Fibroblast of lung (primary cell): ENCODE data around the gene CA9. TPM values are rescaled to one million over a fixed set of nuclear protein-coding genes. Genes with fewer than 3 reads are reported as not detected.

Experiments
- DNase-seq, 2 donors: peaks; one replicate each; pipeline versions ENCODE4 v3.0.0 to v3.0.0-alpha.2; 2010; ENCODE audit warnings: low read depth in 2 of 2
- H2AFZ ChIP-seq: 2 replicates; pipeline ENCODE4 v1.5.1; 2012; ENCODE audit warnings: low read length, control low read depth, inconsistent platforms
- H3K27ac ChIP-seq: 2 replicates; pipeline ENCODE4 v1.5.1; 2011; ENCODE audit warnings: low read length, control low read depth; ENCODE audit not compliant: insufficient read depth
- H3K27me3 ChIP-seq: 2 replicates; pipeline ENCODE4 v1.5.1; 2011; ENCODE audit warnings: mild to moderate bottlenecking, low read length; ENCODE audit not compliant: control insufficient read depth, insufficient read depth
- H3K36me3 ChIP-seq: 2 replicates; pipeline ENCODE4 v1.5.1; 2011; ENCODE audit warnings: low read length; ENCODE audit not compliant: control insufficient read depth, insufficient read depth
- H3K4me1 ChIP-seq: 2 replicates; pipeline ENCODE4 v1.5.1; 2011; ENCODE audit warnings: low read length; ENCODE audit not compliant: control insufficient read depth, insufficient read depth; ENCODE audit errors: extremely low read depth
- H3K4me2 ChIP-seq: 2 replicates; pipeline ENCODE4 v1.5.1; 2011; ENCODE audit warnings: low read length, control low read depth; ENCODE audit not compliant: insufficient read depth; ENCODE audit errors: extremely low read depth
- H3K4me3 ChIP-seq, 4 experiments: fragments of 200-600 bp in 1 of 4; sonication (generic) in 1 of 4; replicated peaks in 1 of 4; 2 replicates each; pipeline ENCODE4 v1.5.1; 2011 to 2016; ENCODE audit warnings: low read length in 4 of 4, low read depth in 3 of 4, mild to moderate bottlenecking in 3 of 4, control low read depth in 2 of 4, inconsistent platforms in 1 of 4, mixed read lengths in 1 of 4; ENCODE audit not compliant: insufficient read depth in 1 of 4; ENCODE audit errors: control extremely low read depth in 1 of 4
- H3K79me2 ChIP-seq: 2 replicates; pipeline ENCODE4 v1.5.1; 2012; ENCODE audit warnings: mild to moderate bottlenecking, low read length, inconsistent platforms; ENCODE audit not compliant: control insufficient read depth, insufficient read depth
- H3K9ac ChIP-seq: 2 replicates; pipeline ENCODE4 v1.5.1; 2011; ENCODE audit warnings: mild to moderate bottlenecking, low read length, control low read depth; ENCODE audit not compliant: insufficient read depth
- H3K9me3 ChIP-seq: 2 replicates; pipeline ENCODE4 v1.5.1; 2012; ENCODE audit warnings: low read depth, low read length; ENCODE audit not compliant: control insufficient read depth, insufficient read depth
- H4K20me1 ChIP-seq: 2 replicates; pipeline ENCODE4 v1.5.1; 2011; ENCODE audit warnings: low read length; ENCODE audit not compliant: control insufficient read depth, insufficient read depth; ENCODE audit errors: extremely low read depth
- CTCF ChIP-seq, 2 donors: IDR thresholded peaks in 1 of 2; conservative IDR thresholded peaks in 1 of 2; 1 replicate in 1 of 2; 2 replicates in 1 of 2; pipeline ENCODE4 v1.5.1; 2011 to 2012; ENCODE audit warnings: low read length in 2 of 2, control low read depth in 1 of 2, inconsistent platforms in 1 of 2, low read depth in 1 of 2, mild to moderate bottlenecking in 1 of 2
- EZH2 ChIP-seq: IDR thresholded peaks from 2 replicates; pipeline ENCODE4 v1.5.1; 2012; ENCODE audit warnings: low read length, control low read depth, mild to moderate bottlenecking; ENCODE audit errors: missing control alignments
- polyA plus RNA-seq, 2 donors: library from polyadenylated mRNA; depleted of rRNA in 1 of 2; stranded (reverse) in 1 of 2; unstranded in 1 of 2; fragments of >200 nt; gene quantifications; 2 replicates each; pipeline ENCODE4 v1.2.1, GENCODE V29; 2011 to 2012; ENCODE audit warnings: missing spikeins in 1 of 2
- total RNA-seq: library from RNA; depleted of rRNA; stranded (reverse); fragments of >200 nt; gene quantifications from 2 replicates; pipeline ENCODE4 v1.2.1, GENCODE V29; 2014

CA9 gene
- total and polyA plus RNA-seq, 2 donors (not counting 1 experiment from before 2014, with no cell fraction given), result 0.17 to 0.59 TPM

- H3K9ac ChIP-seq, result no peak overlapping the region
- no peak overlapping the region for H2AFZ ChIP-seq
- peaks cover 61% of the 10 kb centered on the region for H3K36me3 ChIP-seq
- no peak for DNase-seq
- H3K4me3 ChIP-seq, result no peak overlapping the region
- H3K4me1 ChIP-seq, result no peaks in the 10 kb centered on the region
- TF ChIP-seq CTCF (conservative IDR thresholded peaks at IDR 0.05 in 1 of 2, IDR thresholded peaks at IDR 0.05 in 1 of 2; ENCODE audit: low read depth in 1 of 2, low read length in 2 of 2) (no peak), EZH2 (no peak)
- no peak overlapping the region for H3K4me2 ChIP-seq
- H4K20me1 ChIP-seq, result no peaks in the 10 kb centered on the region
- H3K79me2 ChIP-seq, result peaks cover 2% of the 10 kb centered on the region
- H3K27me3 ChIP-seq, result no peaks in the 10 kb centered on the region
- H3K27ac ChIP-seq, result no peak overlapping the region
- no peaks in the 10 kb centered on the region for H3K9me3 ChIP-seq
Observed at GRCh38 chr9:35713578-35713977, 39.9 kb downstream of the CA9 start.

GRCh38 chr9:35714123-35714522, 40.4 kb downstream of the CA9 start:
- Histone ChIP-seq H4K20me1 (no peaks in the 10 kb centered on the region), H3K9ac (no peak overlapping the region), H2AFZ (no peak overlapping the region), H3K9me3 (no peaks in the 10 kb centered on the region), H3K36me3 (peaks cover 64% of the 10 kb centered on the region), H3K27ac (no peak overlapping the region), H3K4me3 (no peak overlapping the region), H3K4me2 (no peak overlapping the region), H3K79me2 (peaks cover 2% of the 10 kb centered on the region), H3K27me3 (no peaks in the 10 kb centered on the region), H3K4me1 (no peaks in the 10 kb centered on the region)
- no peak for TF ChIP-seq CTCF (conservative IDR thresholded peaks at IDR 0.05 in 1 of 2, IDR thresholded peaks at IDR 0.05 in 1 of 2; ENCODE audit: low read depth in 1 of 2, low read length in 2 of 2)
- DNase-seq, result no peak

- H4K20me1 ChIP-seq, result no peaks in the 10 kb centered on the region
- H3K27me3 ChIP-seq, result no peaks in the 10 kb centered on the region
- no peak overlapping the region for H3K4me3 ChIP-seq
- H3K27ac ChIP-seq, result no peak overlapping the region
- no peak overlapping the region for H2AFZ ChIP-seq
- DNase-seq, result no peak
- H3K4me1 ChIP-seq, result no peaks in the 10 kb centered on the region
- peaks cover 2% of the 10 kb centered on the region for H3K79me2 ChIP-seq
- H3K36me3 ChIP-seq, result peaks cover 69% of the 10 kb centered on the region
- H3K4me2 ChIP-seq, result no peak overlapping the region
- no peak overlapping the region for H3K9ac ChIP-seq
- no peaks in the 10 kb centered on the region for H3K9me3 ChIP-seq
- TF ChIP-seq CTCF (conservative IDR thresholded peaks at IDR 0.05 in 1 of 2, IDR thresholded peaks at IDR 0.05 in 1 of 2; ENCODE audit: low read depth in 1 of 2, low read length in 2 of 2), result no peak
- no peak for TF ChIP-seq EZH2
Observed at GRCh38 chr9:35714579-35715252, 41.0 kb downstream of the CA9 start.
